Common myeloid progenitor, CD34-positive (primary cell): ENCODE data around the gene LTB4R2.

ENCODE experiments used
- CTCF ChIA-PET: fragments of 350-600 bp; sonication (Branson Sonifier 250); formaldehyde crosslinking; loops from one replicate; lab custom pipeline; 2021; ENCODE audit warnings: antibody characterized with exemption; lab: Charles Lee
- POLR2A ChIA-PET: fragments of 350-600 bp; sonication (Branson Sonifier 250); formaldehyde crosslinking; loops from one replicate; lab custom pipeline; 2021; ENCODE audit warnings: antibody characterized with exemption; lab: Charles Lee
- DNase-seq, 3 donors: peaks; one replicate each; pipeline versions ENCODE4 v3.0.0 to v3.0.0-alpha.2; 2013
- H3K27ac ChIP-seq, 2 experiments: 1 replicate in 1 of 2; 2 replicates in 1 of 2; pipeline ENCODE4 v1.7.0; 2013; ENCODE audit warnings: inconsistent platforms in 2 of 2, low read length in 2 of 2, mild to moderate bottlenecking in 2 of 2, low read depth in 1 of 2, moderate library complexity in 1 of 2; ENCODE audit not compliant: severe bottlenecking in 2 of 2, insufficient read depth in 1 of 2, poor library complexity in 1 of 2
- H3K27me3 ChIP-seq, 5 experiments: replicated peaks in 2 of 5; 1 replicate in 3 of 5; 2 replicates in 2 of 5; pipeline versions ENCODE4 v1.6.1 to v1.7.0; 2013; ENCODE audit warnings: low read length in 4 of 5, mild to moderate bottlenecking in 2 of 5, moderate library complexity in 2 of 5, inconsistent platforms in 1 of 5; ENCODE audit not compliant: insufficient read depth in 5 of 5, control insufficient read depth in 4 of 5
- H3K36me3 ChIP-seq, 4 experiments: 1 replicate in 2 of 4; 2 replicates in 2 of 4; pipeline versions ENCODE4 v1.6.1 to v1.7.0; 2013; ENCODE audit warnings: low read length in 3 of 4, control low read depth in 1 of 4, mild to moderate bottlenecking in 1 of 4; ENCODE audit not compliant: control insufficient read depth in 4 of 4, insufficient read depth in 4 of 4
- H3K4me1 ChIP-seq, 4 experiments: 1 replicate in 3 of 4; 2 replicates in 1 of 4; pipeline versions ENCODE4 v1.6.1 to v1.7.1; 2013; ENCODE audit warnings: low read length in 3 of 4, mild to moderate bottlenecking in 3 of 4, control low read depth in 1 of 4, inconsistent platforms in 1 of 4, moderate library complexity in 1 of 4; ENCODE audit not compliant: control insufficient read depth in 4 of 4, insufficient read depth in 4 of 4; ENCODE audit errors: control extremely low read depth in 1 of 4
- H3K4me3 ChIP-seq, 7 experiments: 1 replicate in 4 of 7; 2 replicates in 3 of 7; pipeline versions ENCODE4 v1.5.1 to v1.7.0; 2013; ENCODE audit warnings: mild to moderate bottlenecking in 7 of 7, low read length in 6 of 7, moderate library complexity in 6 of 7, inconsistent platforms in 2 of 7, low read depth in 2 of 7, control low read depth in 1 of 7; ENCODE audit not compliant: insufficient read depth in 4 of 7, control insufficient read depth in 1 of 7; ENCODE audit errors: extremely low read depth in 1 of 7
- H3K9me3 ChIP-seq, 5 experiments: 1 replicate in 4 of 5; 2 replicates in 1 of 5; pipeline versions ENCODE4 v1.6.1 to v1.7.1; 2013; ENCODE audit warnings: low read length in 4 of 5, mild to moderate bottlenecking in 2 of 5, inconsistent platforms in 1 of 5, low read depth in 1 of 5, moderate library complexity in 1 of 5; ENCODE audit not compliant: control insufficient read depth in 4 of 5, insufficient read depth in 2 of 5; ENCODE audit errors: control extremely low read depth in 1 of 5
- WGBS: methylation state at CpG from one replicate; pipeline ENCODE4 v1.1.5; 2013; ENCODE audit not compliant: insufficient coverage; 5-methylcytosine and 5-hydroxymethylcytosine counted together

LTB4R2 gene

GRCh38 chr14:24270537-24271133 is 39.3 kb upstream of the LTB4R2 start:
- H3K4me3 ChIP-seq: peak overlapping the region; percentile 74 to 96 (median 85)
- no peaks in the 10 kb centered on the region for H3K9me3 ChIP-seq
- peaks cover 2 to 35% (median 18%) of the 10 kb centered on the region in 4 experiments for H3K4me1 ChIP-seq
- CTCF ChIA-PET: interaction anchor here (0.7 to 7.7 kb wide), 21 partner anchors 9 to 166 kb away, joined by 3 to 57 read pairs (median 5); partner anchors contain the start of genes CHMP4A, CIDEB, DHRS1 and IRF9
- no peak for DNase-seq
- no peaks in the 10 kb centered on the region for H3K27me3 ChIP-seq
- POLR2A ChIA-PET: interaction anchor here (0.6 to 1.4 kb wide), 6 partner anchors 9 to 56 kb away, joined by 3 to 6 read pairs (median 4); partner anchors contain the start of genes DHRS1, NOP9 and TINF2
- peak overlapping the region; percentile 80 to 94 for H3K27ac ChIP-seq
- WGBS: 11% methylated on average over 13 of the region's 13 CpGs
- H3K36me3 ChIP-seq: peaks cover 0 to 32% (median 15%) of the 10 kb centered on the region in 4 experiments

DNA sequence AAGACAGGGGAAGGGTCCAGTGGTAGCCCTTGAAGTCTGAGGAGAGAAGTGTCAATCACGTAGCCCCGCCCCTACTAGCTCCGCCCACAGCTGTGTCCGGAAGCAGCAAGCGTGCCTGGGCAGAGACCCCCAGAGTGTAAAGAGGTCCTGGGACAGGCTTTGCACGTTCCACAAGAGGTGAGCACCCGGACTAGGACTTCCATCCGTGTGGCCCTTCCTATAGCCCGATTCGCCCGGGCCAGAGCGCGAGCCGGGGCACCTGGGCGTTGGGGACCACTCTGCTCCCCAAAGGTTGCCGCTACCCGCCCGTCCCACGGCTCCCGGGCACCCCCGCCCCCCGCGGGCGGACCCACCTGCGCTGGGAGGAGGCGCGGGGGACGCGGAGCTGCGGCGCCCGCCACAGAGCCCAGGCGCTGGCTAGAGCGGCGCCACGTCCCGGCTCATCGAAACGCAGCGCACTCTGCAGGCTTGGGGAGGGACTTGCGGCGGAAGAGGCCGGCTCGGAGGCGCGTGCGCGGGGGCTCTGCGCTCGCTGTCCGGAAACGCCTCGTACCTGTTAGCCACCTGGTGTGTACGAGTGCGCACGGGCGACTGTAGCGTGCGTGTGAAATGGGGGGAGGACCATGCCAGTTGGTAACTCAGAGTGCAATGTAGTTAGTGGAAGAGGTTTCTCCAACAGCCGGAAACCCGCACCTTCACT is 38.7 kb upstream of the LTB4R2 start, which contains the start of gene RABGGTA:
TSS of gene RABGGTA (minus strand) at position 464 of the 700 bp plus-strand sequence. CDS start 482 bp downstream, outside the sequence.
- H3K27ac ChIP-seq: peak within 1 kb of the TSS; percentile 80 to 94
- ChIA-PET CTCF (interaction anchor here (0.7 to 7.7 kb wide), 20 partner anchors 9 to 165 kb away, joined by 3 to 57 read pairs (median 5); partner anchors contain the start of genes CHMP4A, CIDEB, DHRS1 and IRF9), POLR2A (interaction anchor here (0.6 to 1.4 kb wide), 6 partner anchors 9 to 56 kb away, joined by 3 to 6 read pairs (median 4); partner anchors contain the start of genes DHRS1, NOP9 and TINF2)
- peaks cover 0 to 25% (median 12%) of the 10 kb centered on the region in 4 experiments for H3K36me3 ChIP-seq
- H3K4me3 ChIP-seq: peak within 1 kb of the TSS; percentile 74 to 96 (median 85)
- H3K4me1 ChIP-seq: peaks cover 2 to 38% (median 18%) of the 10 kb centered on the region in 4 experiments
- H3K27me3 ChIP-seq: no peaks in the 10 kb centered on the region
- DNase-seq: peak; percentile 93 to 96 (median 96)
- WGBS: 0% methylated on average over 53 of the region's 61 CpGs
- H3K9me3 ChIP-seq: no peaks in the 10 kb centered on the region

GRCh38 chr14:24271834-24272263 is 38.1 kb upstream of the LTB4R2 start:
- CTCF ChIA-PET: interaction anchor here (1.0 to 7.7 kb wide), 10 partner anchors 9 to 111 kb away, joined by 3 to 57 read pairs (median 18); partner anchors contain the start of genes CIDEB, DHRS1, IRF9 and LTB4R2
- WGBS: 31% methylated on average over 3 of the region's 3 CpGs
- H3K27ac ChIP-seq: peak overlapping the region; percentile 58 to 94

GRCh38 chr14:24272467-24272866 is 37.5 kb upstream of the LTB4R2 start:
- ChIA-PET POLR2A (no interaction called here), CTCF (interaction anchor here (1.5 to 7.7 kb wide), 7 partner anchors 8 to 112 kb away, joined by 3 to 57 read pairs (median 27); partner anchors contain the start of genes CIDEB, DHRS1, IRF9 and LTB4R2)
- Histone ChIP-seq H3K4me1 (peaks cover 7 to 50% (median 28%) of the 10 kb centered on the region in 4 experiments), H3K27me3 (no peaks in the 10 kb centered on the region), H3K4me3 (no peak overlapping the region), H3K36me3 (peaks cover 0 to 13% (median 6%) of the 10 kb centered on the region in 4 experiments), H3K27ac (no peak overlapping the region), H3K9me3 (no peaks in the 10 kb centered on the region)
- no peak for DNase-seq
- WGBS: 92% methylated on average over 2 of the region's 2 CpGs

More at GRCh38 chr14:24271834-24272263, 38.1 kb upstream of the LTB4R2 start:
- Histone ChIP-seq H3K4me3 (peak overlapping the region; percentile 74 to 96 (median 85)), H3K27me3 (no peaks in the 10 kb centered on the region), H3K4me1 (peaks cover 6 to 43% (median 22%) of the 10 kb centered on the region in 4 experiments), H3K36me3 (peaks cover 0 to 19% (median 10%) of the 10 kb centered on the region in 4 experiments), H3K9me3 (no peaks in the 10 kb centered on the region)
- no peak for DNase-seq
- POLR2A ChIA-PET: interaction anchor here (0.9 to 1.3 kb wide), 3 partner anchors 28 to 41 kb away, joined by 3 to 6 read pairs (median 3); partner anchors contain the start of genes DHRS1, NOP9 and TINF2

- H3K4me1 ChIP-seq: peaks cover 11 to 60% (median 38%) of the 10 kb centered on the region in 4 experiments
- DNase-seq: peak in 1 of 3 donors; percentile 16
- H3K27me3 ChIP-seq: no peaks in the 10 kb centered on the region
- H3K9me3 ChIP-seq: no peaks in the 10 kb centered on the region
- no peak overlapping the region for H3K4me3 ChIP-seq
- POLR2A ChIA-PET: interaction anchor here (1.4 kb wide), 1 partner anchor 31 kb away, joined by 4 read pairs; the partner anchor contains the start of gene TINF2
- CTCF ChIA-PET: interaction anchor here (1.3 to 13.1 kb wide), 5 partner anchors 7 to 33 kb away, joined by 4 to 119 read pairs (median 23); partner anchors contain the start of genes CIDEB, LTB4R, LTB4R2 and TINF2
- H3K36me3 ChIP-seq: peaks cover 0 to 6% (median 2%) of the 10 kb centered on the region in 4 experiments
- no CpG with 5 or more reads among the region's 3 CpGs for WGBS
- H3K27ac ChIP-seq: no peak overlapping the region
Observed at GRCh38 chr14:24273422-24273998, 36.4 kb upstream of the LTB4R2 start.

DNA sequence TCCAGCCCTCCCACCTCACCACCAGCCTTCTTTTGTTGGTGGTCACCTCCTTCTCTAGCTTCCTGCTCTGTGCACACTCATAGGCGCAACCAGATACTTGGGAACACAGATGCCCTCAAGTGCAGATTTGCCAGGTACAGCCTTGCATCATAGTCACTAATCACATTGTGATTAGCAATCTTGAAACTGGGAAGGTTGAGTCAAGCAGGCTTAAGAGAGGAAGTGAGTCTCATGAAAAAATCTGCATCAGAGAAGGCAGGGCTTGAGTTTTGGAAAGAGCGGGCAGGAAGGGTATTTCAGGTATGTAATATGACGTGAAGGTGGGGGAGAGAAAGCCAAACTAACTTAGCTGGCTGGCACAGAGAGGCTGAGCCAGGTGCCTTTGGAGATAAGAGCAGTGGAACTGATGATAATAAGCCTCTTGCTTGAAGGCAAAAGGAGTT is 35.8 kb upstream of the LTB4R2 start:
- WGBS: 69% methylated on average over 3 of the region's 3 CpGs
- DNase-seq: peak in 2 of 3 donors; percentile 35 to 56
- POLR2A ChIA-PET: interaction anchor here (1.4 kb wide), 1 partner anchor 32 kb away, joined by 4 read pairs; the partner anchor contains the start of gene TINF2
- peaks cover 0 to 4% (median under 1%) of the 10 kb centered on the region in 4 experiments for H3K36me3 ChIP-seq
- H3K4me3 ChIP-seq: no peak overlapping the region
- CTCF ChIA-PET: interaction anchor here (0.6 to 13.1 kb wide), 6 partner anchors 7 to 626 kb away, joined by 3 to 119 read pairs (median 14); partner anchors contain the start of genes CIDEB, LTB4R, LTB4R2 and TINF2
- no peaks in the 10 kb centered on the region for H3K27me3 ChIP-seq
- H3K27ac ChIP-seq: no peak overlapping the region
- no peaks in the 10 kb centered on the region for H3K9me3 ChIP-seq
- H3K4me1 ChIP-seq: peaks cover 17 to 66% (median 45%) of the 10 kb centered on the region in 4 experiments
